GM12872 (cell line): ENCODE results near the gene TWIST2.

ENCODE experiments used
- TF ChIP-seq, protein P1 (sequence below): IDR thresholded peaks from 3 replicates; pipeline ENCODE4 v1.5.1; 2011; ENCODE audit warnings: low read depth, mild to moderate bottlenecking, low read length, moderate library complexity; ENCODE audit not compliant: insufficient read depth

The TWIST2 gene

DNA sequence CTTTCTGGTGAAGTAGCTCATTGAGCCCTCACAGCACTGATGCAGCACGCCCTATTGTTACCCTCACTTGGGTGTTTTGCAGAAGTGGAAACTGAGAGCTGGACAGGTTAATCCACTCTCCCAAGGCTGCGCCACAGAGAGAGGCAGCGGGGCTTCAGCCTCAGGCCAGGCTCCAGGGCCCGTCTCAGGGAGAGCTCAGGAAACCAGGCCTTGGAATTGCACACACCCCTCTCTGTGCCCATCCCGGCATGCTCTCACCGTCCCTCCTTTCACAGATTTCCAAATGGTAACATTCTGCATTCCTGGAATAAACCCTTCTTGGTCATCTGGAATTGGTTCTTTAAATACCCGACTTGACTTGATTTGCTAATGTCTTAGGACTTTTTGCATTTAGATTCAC, 51.5 kb downstream of the TWIST2 start:
- TF ChIP-seq, protein P1, sequence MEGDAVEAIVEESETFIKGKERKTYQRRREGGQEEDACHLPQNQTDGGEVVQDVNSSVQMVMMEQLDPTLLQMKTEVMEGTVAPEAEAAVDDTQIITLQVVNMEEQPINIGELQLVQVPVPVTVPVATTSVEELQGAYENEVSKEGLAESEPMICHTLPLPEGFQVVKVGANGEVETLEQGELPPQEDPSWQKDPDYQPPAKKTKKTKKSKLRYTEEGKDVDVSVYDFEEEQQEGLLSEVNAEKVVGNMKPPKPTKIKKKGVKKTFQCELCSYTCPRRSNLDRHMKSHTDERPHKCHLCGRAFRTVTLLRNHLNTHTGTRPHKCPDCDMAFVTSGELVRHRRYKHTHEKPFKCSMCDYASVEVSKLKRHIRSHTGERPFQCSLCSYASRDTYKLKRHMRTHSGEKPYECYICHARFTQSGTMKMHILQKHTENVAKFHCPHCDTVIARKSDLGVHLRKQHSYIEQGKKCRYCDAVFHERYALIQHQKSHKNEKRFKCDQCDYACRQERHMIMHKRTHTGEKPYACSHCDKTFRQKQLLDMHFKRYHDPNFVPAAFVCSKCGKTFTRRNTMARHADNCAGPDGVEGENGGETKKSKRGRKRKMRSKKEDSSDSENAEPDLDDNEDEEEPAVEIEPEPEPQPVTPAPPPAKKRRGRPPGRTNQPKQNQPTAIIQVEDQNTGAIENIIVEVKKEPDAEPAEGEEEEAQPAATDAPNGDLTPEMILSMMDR = no peak

DNA sequence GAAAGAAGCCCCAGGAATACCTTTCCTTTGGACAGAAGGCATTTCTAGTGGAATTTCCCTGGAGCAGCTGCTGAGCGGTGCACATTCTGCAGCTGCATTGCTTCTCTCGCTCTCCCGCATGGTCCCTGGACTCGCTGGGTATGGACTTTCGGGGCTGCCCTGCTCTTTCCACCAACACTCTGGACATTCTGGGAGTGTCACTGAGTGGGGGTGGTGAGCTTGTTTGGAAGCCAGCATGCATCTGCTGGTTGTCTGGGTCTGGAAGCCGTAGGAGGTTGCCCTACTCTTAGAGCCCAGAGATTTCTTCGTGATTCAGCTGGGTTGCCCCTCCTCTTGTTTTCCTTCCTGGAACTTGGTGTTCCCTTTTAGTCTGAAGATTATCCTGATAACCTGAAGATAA, 52.6 kb downstream of the TWIST2 start:
- TF ChIP-seq, protein P1 = no peak

DNA sequence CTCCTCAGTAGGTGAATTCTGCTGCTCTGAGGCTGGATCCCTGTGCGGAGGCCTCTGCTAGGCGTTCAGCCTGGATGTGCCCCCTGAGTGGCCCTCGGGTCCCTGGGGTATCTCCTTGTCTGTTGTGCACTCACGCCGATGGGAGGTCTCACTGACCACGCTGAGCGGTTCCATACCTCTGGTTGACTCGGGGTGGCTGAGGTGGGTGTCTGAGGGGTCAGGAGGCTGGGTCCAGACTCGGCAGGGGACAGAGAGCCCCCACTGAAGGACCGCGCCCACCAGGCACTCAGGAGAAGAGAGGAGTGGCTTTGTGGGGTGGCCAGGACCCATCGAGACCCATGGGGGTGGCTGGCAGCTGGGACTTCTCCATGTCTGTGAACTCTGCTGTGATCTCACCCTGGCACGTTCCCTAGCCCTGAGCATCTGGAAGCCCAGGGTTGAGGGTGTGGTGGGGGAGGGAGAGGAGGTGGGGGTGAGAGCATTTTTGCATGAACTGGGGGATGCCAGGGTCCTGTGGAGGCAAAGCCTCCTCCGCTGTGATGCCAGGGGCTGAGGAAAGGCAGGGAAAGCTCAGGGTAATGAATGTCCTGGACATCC, 53.7 kb downstream of the TWIST2 start:
- TF ChIP-seq, protein P1 = no peak

DNA sequence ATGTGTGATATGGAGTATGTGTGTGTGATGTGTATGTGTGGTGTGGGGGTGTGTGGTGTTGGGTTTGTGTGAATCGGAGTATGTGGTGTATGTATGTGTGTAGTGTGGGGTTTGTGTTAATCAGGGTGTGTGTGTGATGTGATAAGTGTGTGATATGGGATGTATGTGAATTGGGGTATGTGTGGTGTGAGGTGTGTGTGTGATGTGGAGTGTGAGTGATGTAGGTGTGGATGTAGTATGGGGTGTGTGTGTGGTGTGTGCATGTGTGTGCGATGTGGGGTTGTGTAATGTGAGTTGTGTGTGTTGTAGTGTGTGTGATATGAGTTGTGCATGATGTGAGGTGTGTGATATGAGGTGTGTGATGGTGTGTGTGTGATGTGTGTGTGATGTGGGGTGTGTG, 54.4 kb downstream of the TWIST2 start:
- TF ChIP-seq, protein P1 = no peak

DNA sequence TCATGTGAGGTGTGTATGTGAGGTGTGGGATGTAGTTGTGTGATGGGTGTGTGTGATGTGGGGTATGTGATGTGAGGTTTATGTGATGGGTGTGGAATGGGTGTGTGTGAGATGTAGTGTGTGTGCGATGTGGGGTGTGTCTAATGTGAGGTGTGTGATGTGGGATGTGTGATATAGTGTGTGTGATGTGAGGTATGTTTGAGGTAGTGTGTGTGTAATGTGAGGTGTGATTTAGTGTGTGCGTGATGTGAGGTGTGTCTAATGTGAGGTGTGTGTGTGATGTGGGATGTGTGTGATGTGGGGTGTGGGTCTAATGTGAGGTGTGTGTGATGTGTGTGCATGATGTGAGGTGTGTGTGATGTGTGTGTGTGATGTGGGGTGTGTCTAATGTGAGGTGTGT, 55.3 kb downstream of the TWIST2 start:
- TF ChIP-seq, protein P1 = no peak

DNA sequence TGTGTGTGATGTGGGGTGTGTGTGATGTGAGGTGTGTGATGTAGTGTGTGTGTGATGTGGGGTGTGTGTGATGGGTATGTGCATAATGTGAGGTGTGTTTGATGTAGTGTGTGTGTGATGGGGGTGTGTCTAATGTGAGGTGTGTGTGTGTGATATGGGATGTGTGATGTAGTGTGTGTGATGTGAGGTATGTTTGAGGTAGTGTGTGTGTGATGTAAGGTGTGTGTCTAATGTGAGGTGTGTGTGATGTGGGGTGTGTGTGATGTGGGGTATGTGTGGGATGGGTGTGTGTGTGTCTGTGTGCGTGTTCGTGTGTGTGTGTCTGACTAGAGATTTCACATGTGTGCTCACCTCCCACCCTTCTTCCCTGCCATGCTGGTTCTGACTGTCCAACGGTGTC, 56.3 kb downstream of the TWIST2 start:
- TF ChIP-seq, protein P1 = no peak

DNA sequence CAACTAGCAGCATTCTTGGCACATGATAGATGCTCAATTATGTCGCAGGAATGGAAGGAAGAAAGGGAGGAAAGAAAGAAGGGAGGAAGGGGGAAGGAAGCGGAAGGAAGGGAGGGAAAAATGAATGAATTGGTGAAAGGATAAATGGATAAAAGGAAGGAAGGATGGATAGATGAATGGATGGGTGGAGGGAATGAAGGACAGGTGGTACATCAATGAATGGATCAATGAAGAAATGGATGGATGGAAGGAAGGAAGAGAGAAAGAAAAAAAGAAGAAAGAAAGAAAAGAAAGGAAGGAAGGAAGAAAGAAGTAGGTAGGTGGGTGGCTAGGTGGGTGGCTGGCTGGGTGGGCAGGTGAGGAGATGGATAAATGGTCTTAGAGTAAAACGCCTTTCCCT, 56.8 kb downstream of the TWIST2 start:
- TF ChIP-seq, protein P1 = no peak
